HG02973 (cell line): ENCODE data around the gene USP49.

Experiments used
- ATAC-seq: cut with Tn5 transposase; IDR thresholded peaks from one replicate; pipeline ENCODE4 v1.9.1; 2021; ENCODE audit warnings: moderate library complexity; ENCODE audit not compliant: unreplicated experiment

The USP49 gene

DNA sequence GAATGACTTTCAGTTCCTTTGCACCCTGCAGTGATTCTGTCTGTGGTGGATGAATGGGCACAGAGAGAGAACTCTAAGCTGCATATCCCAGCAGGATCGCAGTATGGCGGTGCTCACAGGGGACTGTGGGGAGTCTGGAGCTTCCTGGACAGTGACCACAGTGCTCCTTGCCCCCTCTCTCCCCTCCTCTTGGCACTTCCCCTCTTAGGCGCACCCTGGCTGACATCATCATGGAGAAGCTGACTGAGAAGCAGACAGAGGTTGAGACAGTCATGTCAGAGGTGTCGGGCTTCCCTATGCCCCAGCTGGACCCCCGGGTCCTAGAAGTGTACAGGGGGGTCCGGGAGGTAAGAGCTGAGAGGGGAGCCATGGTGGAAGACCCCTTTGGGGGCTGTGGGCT is 34.7 kb upstream of the USP49 start:
- no peak for ATAC-seq

DNA sequence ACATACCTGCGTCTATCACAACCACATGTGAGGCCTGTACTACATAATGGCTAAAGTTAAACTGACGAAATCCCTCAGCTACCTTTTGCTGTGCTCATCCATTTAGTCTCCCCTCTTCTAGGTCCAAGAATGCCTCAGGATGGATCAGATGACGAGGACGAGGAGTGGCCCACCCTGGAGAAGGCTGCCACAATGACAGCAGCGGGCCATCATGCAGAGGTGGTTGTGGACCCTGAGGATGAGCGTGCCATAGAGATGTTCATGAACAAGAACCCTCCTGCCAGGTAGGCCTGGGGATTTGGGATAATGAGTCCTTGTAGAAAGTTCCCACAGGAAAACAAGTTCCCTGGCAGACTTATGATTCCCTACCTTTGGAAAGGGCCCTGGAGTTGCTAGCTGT is 32.1 kb upstream of the USP49 start:
- no peak for ATAC-seq

DNA sequence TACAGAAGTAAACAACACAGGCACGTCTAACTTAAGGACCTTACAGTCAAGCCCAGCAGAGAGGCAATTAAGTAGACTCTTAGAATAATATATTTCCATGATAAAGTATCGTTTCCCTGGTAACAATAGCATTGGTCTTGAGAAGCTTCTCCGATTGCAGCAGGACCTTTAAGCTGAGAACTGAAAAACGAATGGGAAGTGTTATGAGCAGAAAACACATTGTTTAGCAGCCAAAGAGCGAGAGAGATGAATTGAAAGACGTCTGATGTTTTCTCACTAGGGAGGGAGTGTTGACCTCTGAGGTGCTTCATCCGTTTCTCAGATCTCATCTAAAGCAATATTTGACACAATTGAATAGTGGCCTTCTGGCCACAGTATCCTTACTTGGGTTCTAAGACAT is 27.0 kb upstream of the USP49 start:
- ATAC-seq, result no peak

DNA sequence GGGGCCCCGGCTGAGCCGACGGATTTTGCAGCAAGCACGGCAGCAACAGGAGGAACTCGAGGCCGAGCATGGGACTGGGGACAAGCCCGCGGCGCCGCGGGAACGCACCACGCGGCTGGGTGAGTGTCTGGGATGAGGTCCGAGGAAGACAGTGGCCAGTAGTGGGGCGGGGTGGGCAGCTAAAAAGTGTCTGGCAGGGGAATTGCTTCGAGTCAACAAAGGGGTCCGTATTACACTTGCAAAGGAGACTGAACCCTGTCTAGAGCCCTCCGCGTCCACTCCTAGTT is 26.5 kb upstream of the USP49 start:
- peak; percentile 8 for ATAC-seq

DNA sequence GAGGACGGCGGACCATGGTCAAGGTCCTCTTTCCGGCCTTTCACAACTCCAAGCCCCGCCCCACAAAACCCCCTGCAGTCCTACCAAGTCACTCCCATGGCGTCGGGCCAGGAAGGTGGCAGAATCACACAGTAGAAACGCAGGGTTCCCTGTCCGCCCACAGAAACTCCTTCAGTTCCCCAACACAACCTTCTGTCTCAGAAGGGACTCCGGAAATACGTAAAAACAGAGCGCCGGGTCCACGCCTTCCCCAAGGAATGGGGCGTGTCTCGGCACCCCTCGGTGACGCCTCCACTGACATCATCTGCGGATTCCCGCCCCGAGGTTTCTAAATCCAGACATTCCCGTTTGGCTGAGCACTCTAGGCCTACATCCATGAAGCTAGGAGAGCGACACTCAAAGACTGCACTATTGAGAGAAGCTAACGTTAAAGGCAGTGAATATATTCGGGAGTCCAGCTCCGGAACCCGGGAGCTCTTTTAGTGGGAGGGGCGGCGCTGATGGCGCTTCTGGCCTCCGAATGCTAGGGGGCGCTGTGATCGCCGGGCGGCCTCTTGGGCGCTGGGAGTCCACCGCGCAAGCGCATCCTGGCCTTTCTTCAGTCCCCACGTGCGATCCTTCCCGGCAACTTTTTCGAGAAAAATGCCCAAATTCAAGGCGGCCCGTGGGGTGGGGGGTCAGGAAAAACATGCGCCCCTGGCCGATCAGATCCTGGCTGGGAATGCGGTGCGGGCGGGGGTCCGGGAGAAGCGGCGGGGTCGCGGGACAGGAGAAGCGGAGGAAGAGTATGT is 25.9 kb upstream of the USP49 start, which contains the start of the genes BYSL and MED20:
Gene BYSL (plus strand): TSS at position 579 of the 791 bp plus-strand sequence. CDS start 64 bp downstream, at position 643.
Gene MED20 (minus strand): TSS at position 219 of the 791 bp plus-strand sequence. CDS start 121 bp downstream, at position 98.
- ATAC-seq, result peak; percentile 70

DNA sequence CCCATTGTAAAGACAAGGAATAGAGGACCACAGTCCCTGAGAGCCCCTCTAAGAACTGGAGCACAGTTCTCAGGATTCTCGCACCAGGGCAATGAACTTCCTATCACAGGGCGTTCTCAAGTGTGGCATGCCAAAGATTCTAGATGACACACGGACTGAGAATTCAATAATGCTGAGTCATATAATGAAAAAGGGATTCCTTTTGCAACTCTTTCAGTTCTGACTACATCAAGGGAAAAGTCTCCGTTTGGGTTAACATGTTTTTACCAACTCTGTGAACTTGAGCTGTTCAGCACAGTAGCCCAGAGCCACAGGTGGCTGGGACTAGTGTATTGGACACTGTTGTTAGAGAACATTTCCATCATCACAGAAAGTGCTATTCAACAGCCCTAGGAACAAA is 22.4 kb upstream of the USP49 start:
- no peak for ATAC-seq

DNA sequence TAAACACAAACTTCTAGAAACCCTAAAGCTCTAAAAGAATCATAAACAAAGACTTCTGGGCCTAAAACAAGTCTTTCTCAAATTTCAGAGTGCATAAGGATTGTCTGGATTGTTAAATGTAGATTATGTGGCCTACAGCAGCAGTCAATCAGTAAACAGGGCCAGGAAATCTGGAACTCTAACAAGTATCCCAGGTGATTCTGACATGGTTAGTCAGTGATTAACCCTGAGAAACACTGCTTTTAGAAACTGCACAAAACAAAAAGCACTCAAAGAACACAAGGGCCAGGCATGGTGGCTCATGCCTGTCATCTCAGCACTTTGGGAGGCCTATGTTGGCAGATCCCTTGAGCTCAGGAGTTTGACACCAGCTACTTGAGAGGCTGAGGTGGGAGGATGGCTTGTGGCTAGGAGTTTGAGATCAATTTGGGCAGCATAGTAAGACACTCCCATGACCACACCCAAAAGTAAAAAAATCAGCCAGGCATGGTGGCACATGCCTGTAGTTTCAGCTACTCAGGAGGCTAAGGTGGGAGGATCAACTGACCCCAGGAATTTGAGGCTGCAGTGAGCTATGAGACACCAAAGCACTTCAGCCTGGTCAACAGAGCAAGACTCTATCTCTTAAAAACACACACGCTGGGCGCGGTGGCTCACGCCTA is 19.8 kb upstream of the USP49 start:
- no peak for ATAC-seq

DNA sequence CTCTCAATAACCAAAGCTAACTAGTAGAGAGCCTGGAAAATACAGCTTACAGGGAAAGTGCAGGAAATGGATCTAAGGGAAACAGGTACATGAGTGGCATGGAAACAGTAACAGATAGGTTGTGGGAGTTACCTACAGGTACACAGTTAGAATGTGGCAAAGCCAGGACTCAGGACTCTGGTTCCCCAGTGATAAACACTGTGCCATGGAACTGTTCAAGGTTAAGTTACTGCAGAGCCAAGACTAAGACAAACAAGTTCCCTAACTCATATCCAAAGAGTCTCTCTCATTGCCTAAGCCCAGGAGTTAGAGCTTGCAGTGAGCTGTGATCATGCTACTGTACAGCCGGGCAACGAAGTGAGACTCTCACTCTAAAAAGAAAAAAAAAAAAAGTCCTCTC is 19.2 kb upstream of the USP49 start:
- no peak for ATAC-seq

DNA sequence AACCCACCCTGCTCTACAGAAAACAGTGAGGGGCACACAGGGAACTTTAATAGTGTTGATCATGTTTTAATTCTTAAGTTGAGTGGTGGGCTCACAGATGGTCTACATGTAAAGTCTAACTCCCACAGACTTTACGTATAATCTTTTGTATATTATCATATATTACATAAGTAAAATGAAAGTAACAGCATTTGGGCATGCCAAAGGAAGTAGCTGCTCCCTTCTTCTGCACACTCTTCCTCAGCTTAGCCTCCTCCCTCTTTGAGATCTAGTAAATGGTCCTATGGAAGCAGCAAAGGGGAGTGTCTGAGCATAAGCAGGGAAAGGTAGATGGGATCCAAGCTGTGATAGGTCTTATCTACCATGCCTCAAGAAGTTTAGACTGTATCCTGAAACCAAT is 14.6 kb upstream of the USP49 start:
- ATAC-seq, result no peak

DNA sequence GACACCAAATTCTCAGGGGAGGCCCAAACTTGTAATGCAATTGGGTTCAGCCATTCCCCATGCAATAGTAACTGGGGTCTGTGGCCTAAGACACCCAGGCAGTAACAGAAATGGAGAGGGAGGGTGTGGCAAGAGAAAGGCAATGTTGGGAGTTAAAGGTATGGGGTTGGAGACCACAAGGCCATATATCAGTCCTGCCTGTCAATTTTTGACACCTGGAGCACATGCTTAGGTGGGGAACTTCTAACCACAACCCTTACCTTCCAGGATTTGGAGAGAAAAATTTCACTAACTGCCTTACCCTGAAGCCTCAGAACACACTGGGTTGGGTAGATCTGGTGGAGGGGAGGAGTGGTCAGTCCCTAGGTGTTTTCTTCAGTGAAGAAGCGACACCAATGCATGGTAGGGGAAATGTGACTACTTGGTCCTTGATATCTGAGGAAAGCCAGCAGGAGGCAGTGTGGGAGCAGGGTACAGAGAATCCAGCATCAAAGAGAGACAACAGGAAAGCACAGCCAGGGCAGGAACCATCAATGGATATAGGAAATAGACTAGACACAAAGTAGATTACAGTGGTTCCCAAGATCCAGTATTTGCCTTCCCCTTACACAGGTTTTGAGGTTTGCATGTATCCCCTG is 6.8 kb upstream of the USP49 start:
- ATAC-seq, result no peak

DNA sequence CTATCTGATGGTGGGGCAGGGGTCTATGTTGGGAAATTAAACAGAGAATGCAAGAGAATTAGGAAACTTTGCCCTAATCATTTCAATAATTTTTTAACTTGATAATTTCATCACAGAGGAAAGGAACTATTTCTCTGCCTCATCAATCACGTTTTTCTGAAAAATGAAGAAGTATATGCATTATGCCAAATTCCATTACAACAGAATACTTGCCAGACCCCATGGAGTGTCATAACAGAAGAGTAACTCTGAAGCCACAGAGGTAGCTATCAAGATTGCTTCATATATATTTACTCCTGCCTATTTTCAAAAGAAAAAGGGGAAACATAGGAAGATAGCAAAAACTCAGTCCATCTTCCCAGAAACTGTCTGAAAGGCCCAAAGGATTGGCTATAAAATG is 5.7 kb upstream of the USP49 start:
- ATAC-seq, result no peak

DNA sequence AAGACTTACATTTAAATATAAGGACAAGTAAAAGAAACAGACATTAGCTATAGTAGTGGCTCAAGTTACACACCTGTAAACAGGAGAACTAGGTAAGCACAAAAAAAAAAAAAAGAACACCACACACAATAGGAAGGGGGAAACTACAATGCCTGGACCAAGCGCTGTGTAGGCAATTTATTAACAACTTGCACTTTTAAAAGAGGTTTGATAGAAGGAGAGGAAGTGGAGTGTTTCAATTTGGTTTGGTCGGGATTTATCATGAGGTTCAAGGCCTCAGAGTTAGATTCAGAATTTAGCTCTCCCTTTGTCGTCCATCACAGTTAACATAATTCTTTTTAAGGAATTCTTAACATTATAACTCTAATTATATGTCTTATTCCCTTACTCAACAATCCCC is 1.1 kb upstream of the USP49 start:
- no peak for ATAC-seq

DNA sequence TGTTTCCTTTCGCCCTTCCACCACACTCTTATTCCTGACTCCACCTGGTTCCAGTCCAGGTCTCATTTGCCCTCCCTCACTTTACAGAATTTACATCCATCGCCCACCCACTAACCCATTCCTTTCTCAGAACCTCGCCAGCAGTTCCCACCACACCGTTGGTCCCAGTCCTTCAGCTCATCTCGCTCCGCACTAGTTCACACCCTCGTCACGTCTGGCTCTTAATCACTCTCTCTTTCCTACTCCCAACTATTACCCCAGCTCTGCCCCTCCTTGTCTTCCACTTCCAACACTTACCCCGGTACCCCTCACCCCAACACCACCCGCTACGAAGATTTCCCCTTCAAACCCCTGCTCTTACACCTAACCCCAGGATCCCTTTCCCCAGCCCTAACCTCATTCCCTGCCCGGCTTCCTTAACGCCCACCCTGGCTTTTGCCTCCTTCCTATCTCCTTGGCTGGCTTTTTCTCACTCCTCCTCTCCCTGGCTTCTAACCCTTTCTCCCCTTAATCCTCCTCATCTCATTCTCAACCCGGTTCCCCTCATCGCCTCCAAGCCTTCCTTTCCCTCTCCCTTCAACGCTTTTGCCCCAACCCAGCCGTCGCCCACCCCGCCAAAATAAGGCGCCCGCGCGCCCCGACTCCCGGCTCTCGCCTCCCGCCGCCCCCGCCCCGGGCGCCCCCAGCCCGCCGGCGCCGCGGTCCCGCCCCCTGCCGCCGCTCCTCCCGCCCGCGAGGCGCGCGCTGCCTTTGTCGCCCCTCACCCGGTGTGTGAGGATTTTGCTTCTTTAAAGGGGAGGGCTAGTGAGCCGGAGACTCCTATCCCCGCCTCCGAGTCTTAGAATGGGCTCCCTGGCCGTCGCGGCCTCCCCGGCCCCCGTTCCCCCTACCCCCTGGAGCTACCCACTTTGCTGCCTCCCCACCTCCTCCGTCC is 542 bp downstream of the USP49 start:
- peak; percentile 24 for ATAC-seq

DNA sequence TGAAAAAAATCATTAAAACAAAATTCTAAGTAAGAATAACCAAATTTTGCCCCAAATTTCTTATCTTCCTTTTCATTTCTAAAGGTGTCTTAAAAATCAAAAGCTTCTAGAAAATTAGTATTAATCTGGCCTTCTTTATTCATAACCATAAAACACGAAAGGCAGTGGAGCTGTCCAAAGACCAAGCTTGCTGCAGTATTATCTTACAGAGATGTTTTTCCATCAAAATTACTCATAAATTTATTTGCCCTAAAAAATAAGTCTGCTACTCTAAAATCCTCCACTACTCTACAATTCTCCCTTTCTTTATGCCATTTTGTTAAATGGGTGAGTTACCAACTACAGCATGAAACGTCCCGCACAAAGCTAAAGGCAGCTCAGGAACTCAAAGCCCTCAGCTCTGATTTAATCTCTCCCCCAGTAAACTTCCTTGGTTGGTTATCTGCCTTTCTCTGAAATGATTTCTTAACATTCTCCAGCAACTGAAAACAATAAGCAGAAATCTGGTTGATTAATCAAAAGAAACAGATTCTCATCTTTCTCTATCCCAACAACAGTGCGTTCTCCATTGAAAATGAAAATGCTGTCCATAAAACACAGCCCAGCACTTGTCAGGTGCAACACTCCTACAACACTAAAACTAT is 2.1 kb downstream of the USP49 start:
- no peak for ATAC-seq

DNA sequence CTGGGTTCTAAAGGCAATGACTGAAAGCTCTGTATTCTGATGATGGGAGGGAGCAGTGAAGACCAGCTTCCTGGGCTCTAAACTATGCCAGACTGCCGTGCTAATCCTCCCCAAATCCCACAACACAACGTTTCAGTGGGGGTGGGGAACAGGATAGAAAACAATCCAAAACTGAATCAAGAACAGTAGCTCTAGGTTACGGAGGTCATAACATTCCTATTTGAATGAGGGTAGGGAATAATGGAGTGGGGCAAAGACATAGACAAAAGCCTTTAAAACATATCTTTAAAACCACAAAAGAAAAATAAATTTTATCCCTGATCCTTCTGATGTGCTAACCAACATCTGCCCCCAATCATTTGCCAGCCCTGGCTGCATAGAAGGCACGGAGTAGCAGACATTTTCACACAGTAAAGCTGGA is 7.8 kb downstream of the USP49 start:
- no peak for ATAC-seq

DNA sequence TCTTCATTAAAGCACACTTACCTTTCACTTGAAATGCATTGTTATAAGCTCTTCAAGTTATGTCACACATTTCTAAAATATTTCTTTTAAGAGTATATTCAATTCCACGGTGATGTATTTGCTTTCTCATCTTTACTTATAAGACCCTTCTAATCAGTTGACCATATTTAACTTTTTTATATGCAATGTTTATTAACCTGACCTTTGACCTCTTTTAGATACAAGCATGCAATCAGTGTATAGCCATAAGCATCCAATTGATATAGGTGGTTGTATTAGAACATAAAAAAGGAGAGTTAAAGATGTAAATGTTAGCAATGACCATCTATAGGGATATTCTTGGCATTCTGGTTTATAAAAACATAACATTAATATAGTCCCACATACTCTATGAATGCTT is 9.2 kb downstream of the USP49 start:
- ATAC-seq, result no peak

DNA sequence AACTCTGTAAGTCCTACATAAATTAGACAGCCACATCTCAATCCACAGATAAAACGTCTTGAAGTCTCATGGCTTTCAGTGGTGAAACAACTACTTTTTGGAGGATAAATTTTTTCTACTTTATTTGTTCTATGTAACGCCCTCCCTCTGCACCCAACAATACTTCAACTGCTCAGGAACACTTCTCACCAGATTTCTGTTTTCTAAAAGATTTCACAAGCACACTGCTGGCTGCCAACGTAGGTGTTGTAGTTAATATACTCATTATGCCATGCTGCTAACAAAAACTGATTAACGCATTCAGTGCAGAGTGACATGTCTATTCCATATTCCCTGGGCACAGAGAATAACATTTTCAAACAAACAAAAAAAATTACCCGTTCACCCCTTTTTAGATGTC is 10.2 kb downstream of the USP49 start:
- ATAC-seq, result no peak

DNA sequence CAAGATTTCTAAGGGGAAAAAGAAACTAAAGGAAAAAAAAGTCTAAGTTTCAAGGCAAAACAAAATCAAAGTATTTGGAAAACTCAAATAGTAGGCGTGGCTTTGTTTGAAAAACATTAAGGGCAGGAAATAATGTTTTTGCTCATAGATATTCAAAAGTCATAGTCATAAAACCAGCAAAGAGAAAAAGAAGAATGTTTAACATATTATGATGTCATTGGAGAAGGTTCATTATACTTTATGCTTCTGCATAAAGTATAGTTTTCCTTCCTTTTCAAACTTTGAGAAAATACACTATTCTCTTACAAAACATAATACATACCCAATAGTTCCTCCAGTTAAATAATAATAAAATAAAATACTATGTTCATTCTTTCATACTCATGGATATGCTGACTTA is 13.7 kb downstream of the USP49 start:
- no peak for ATAC-seq

DNA sequence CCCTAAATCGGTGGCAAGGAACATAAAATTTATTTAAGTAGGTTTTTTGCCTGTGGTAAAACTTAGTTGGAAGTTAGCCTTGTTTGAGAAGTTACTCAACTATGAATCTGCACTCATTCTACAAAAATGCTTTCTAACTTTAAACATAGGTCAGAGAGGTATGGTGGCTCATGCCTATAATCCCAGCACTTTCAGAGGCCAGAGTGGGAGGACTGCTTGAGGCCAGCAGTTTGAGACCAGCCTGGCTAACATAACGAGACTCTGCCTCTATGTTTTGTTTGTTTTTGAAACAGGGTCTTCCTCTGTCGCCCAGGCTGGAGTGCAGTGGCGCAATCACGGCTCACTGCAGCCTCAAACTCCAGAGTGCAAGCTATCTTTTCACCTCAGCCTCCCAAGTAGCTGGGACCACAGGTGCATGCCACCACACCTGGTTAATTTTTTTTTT is 16.2 kb downstream of the USP49 start:
- no peak for ATAC-seq

DNA sequence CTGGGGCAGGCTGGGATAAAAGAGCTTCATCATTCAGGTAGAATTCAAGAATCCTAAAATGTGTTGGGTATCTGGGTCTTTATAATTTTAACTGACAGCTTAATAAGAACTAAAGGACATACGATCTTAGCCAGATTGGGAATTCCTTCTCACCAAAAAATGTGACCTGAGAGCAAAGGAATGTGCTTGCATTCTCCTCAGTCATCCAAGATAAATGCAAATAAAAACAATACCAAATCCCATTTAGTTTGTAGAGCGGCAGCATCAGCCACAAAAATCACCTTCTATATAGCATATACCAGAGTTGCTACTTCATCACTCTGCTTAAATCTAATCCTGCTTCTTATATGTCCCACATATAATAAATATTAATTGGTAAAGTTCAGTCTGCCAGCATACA is 16.9 kb downstream of the USP49 start:
- ATAC-seq, result no peak
